Thymus (tissue), 14 donors: ENCODE data around the gene LPCAT3. TPM values are rescaled to one million over a fixed set of nuclear protein-coding genes. Genes with fewer than 3 reads are reported as not detected.

Experiments
- DNase-seq, 9 donors: peaks; one replicate each; pipeline ENCODE4 v3.0.0-alpha.2; 2013; ENCODE audit warnings: low spot score in 9 of 9, low read depth in 6 of 9, missing footprints in 1 of 9
- H3K27ac ChIP-seq, 2 donors: one replicate each; pipeline ENCODE4 v1.5.1; 2013; ENCODE audit warnings: control low read depth in 1 of 2, low read depth in 1 of 2, low read length in 1 of 2, mild to moderate bottlenecking in 1 of 2, moderate library complexity in 1 of 2
- H3K27me3 ChIP-seq, 2 donors: one replicate each; pipeline ENCODE4 v1.5.1; 2013; ENCODE audit warnings: low read length in 1 of 2; ENCODE audit not compliant: control insufficient read depth in 2 of 2, insufficient read depth in 1 of 2
- H3K36me3 ChIP-seq, 2 donors: one replicate each; pipeline ENCODE4 v1.5.1; 2013; ENCODE audit warnings: low read length in 1 of 2, mild to moderate bottlenecking in 1 of 2, moderate library complexity in 1 of 2; ENCODE audit not compliant: control insufficient read depth in 2 of 2, insufficient read depth in 2 of 2
- H3K4me1 ChIP-seq, 2 donors: one replicate each; pipeline ENCODE4 v1.5.1; 2013; ENCODE audit warnings: low read length in 2 of 2; ENCODE audit not compliant: control insufficient read depth in 2 of 2, insufficient read depth in 2 of 2
- H3K4me3 ChIP-seq, 2 donors: one replicate each; pipeline ENCODE4 v1.5.1; 2013; ENCODE audit warnings: low read length in 2 of 2, control low read depth in 1 of 2, mild to moderate bottlenecking in 1 of 2
- H3K9me3 ChIP-seq, 2 donors: one replicate each; pipeline ENCODE4 v1.5.1; 2013; ENCODE audit warnings: low read length in 1 of 2, mild to moderate bottlenecking in 1 of 2; ENCODE audit not compliant: control insufficient read depth in 2 of 2, insufficient read depth in 1 of 2
- WGBS: extraction: QIAGEN DNeasy Blood & Tissue Kit; methylation state at CpG from one replicate; pipeline ENCODE4 v1.1.7; 2013; 5-methylcytosine and 5-hydroxymethylcytosine counted together
- long read RNA-seq, 10 donors: transcript quantifications; one replicate each; lab custom pipeline, GENCODE V29; 2026
- polyA plus RNA-seq: library from polyadenylated mRNA; stranded (reverse); fragments of 200-250 nt; gene quantifications from one replicate; pipeline ENCODE4 v1.2.3, GENCODE V29; 2013
- total RNA-seq: library from RNA; stranded (reverse); fragments of 120-200 nt; gene quantifications from one replicate; pipeline ENCODE4 v1.2.4, GENCODE V29; 2013
- donor health status: healthy.

LPCAT3 gene
- total RNA-seq (16.1 TPM), polyA plus RNA-seq (28.2 TPM)
- long read RNA-seq, donor 1: 0 reads
- long read RNA-seq, donor 2: 0 reads
- long read RNA-seq, donor 3, transcript LPCAT3-201 (13 exons, 2,268 nt): major isoform, 9 of 9 reads
- long read RNA-seq, donor 3, partial matches to known transcripts: 0 of 9 reads
- long read RNA-seq, donor 3, other reads (novel, unspliced or antisense): 0 of 9 reads
- long read RNA-seq, donor 4: 0 reads
- long read RNA-seq, donor 5, transcript LPCAT3-201 (13 exons, 2,268 nt): major isoform, 12 of 112 reads
- long read RNA-seq, donor 5, partial matches to known transcripts: 46 of 112 reads
- long read RNA-seq, donor 5, other reads (novel, unspliced or antisense): 54 of 112 reads
- long read RNA-seq, donor 6, transcript LPCAT3-201 (13 exons, 2,268 nt): major isoform, 8 of 8 reads
- long read RNA-seq, donor 6, partial matches to known transcripts: 0 of 8 reads
- long read RNA-seq, donor 6, other reads (novel, unspliced or antisense): 0 of 8 reads
- long read RNA-seq, donor 7, partial matches to known transcripts: 0 of 1 reads
- long read RNA-seq, donor 7, other reads (novel, unspliced or antisense): 0 of 1 reads
- long read RNA-seq, donor 8, partial matches to known transcripts: 0 of 3 reads
- long read RNA-seq, donor 8, other reads (novel, unspliced or antisense): 0 of 3 reads
- long read RNA-seq, donor 9, transcript LPCAT3-201 (13 exons, 2,268 nt): major isoform, 5 of 5 reads
- long read RNA-seq, donor 9, partial matches to known transcripts: 0 of 5 reads
- long read RNA-seq, donor 9, other reads (novel, unspliced or antisense): 0 of 5 reads
- long read RNA-seq, donor 10, transcript LPCAT3-201 (13 exons, 2,268 nt): major isoform, 6 of 6 reads
- long read RNA-seq, donor 10, partial matches to known transcripts: 0 of 6 reads
- long read RNA-seq, donor 10, other reads (novel, unspliced or antisense): 0 of 6 reads

- Histone ChIP-seq H3K9me3 (no peaks in the 10 kb centered on the region), H3K27ac (peak within 1 kb of the TSS; percentile 98), H3K4me1 (peaks cover 0 to 11% of the 10 kb centered on the region in 2 donors), H3K36me3 (peaks cover 0 to 8% of the 10 kb centered on the region in 2 donors), H3K4me3 (peak within 1 kb of the TSS; percentile 88 to 91), H3K27me3 (no peaks in the 10 kb centered on the region)
- under 1% methylated on average over 77 of the region's 77 CpGs for WGBS
- peak; percentile 92 to 99 (median 96) for DNase-seq
Measured at GRCh38 chr12:7018350-7019042, at the start of gene LPCAT3. Gene LPCAT3, minus strand, starts transcription at chr12:7018476. Its CDS starts 52 bp downstream, at chr12:7018424.

GRCh38 chr12:7067096-7067495 lies 48.8 kb upstream of the LPCAT3 start:
- H3K27me3 ChIP-seq: no peaks in the 10 kb centered on the region
- no peak for DNase-seq
- no peaks in the 10 kb centered on the region for H3K36me3 ChIP-seq
- 92% methylated on average over 7 of the region's 7 CpGs for WGBS
- H3K27ac ChIP-seq: peak overlapping the region; percentile 14 to 22
- H3K4me3 ChIP-seq: no peak overlapping the region
- no peaks in the 10 kb centered on the region for H3K9me3 ChIP-seq
- peaks cover 0 to 7% of the 10 kb centered on the region in 2 donors for H3K4me1 ChIP-seq

- 95% methylated on average over 2 of the region's 2 CpGs for WGBS
Measured at GRCh38 chr12:7066596-7066995, 48.3 kb upstream of the LPCAT3 start.

GRCh38 chr12:7065073-7065623 lies 46.9 kb upstream of the LPCAT3 start:
- Histone ChIP-seq H3K4me1 (peaks cover 0 to 7% of the 10 kb centered on the region in 2 donors), H3K9me3 (no peaks in the 10 kb centered on the region), H3K4me3 (no peak overlapping the region), H3K36me3 (no peaks in the 10 kb centered on the region), H3K27me3 (no peaks in the 10 kb centered on the region), H3K27ac (no peak overlapping the region)
- DNase-seq: no peak
- WGBS: 98% methylated on average over 7 of the region's 7 CpGs

More at GRCh38 chr12:7066596-7066995, 48.3 kb upstream of the LPCAT3 start:
- no peaks in the 10 kb centered on the region for H3K27me3 ChIP-seq
- peaks cover 0 to 7% of the 10 kb centered on the region in 2 donors for H3K4me1 ChIP-seq
- H3K4me3 ChIP-seq: no peak overlapping the region
- no peaks in the 10 kb centered on the region for H3K36me3 ChIP-seq
- DNase-seq: no peak
- H3K27ac ChIP-seq: peak overlapping the region; percentile 36 to 66
- no peaks in the 10 kb centered on the region for H3K9me3 ChIP-seq

- no peak overlapping the region for H3K4me3 ChIP-seq
- H3K9me3 ChIP-seq: no peaks in the 10 kb centered on the region
- H3K36me3 ChIP-seq: no peaks in the 10 kb centered on the region
- no peaks in the 10 kb centered on the region for H3K27me3 ChIP-seq
- no peak overlapping the region for H3K27ac ChIP-seq
- peaks cover 0 to 9% of the 10 kb centered on the region in 2 donors for H3K4me1 ChIP-seq
- WGBS: 93% methylated on average over 3 of the region's 3 CpGs
- no peak for DNase-seq
Measured at GRCh38 chr12:7064516-7064915, 46.2 kb upstream of the LPCAT3 start.

GRCh38 chr12:7061596-7061995 lies 43.3 kb upstream of the LPCAT3 start:
- Histone ChIP-seq H3K4me1 (peaks cover 0 to 5% of the 10 kb centered on the region in 2 donors), H3K4me3 (no peak overlapping the region), H3K27ac (no peak overlapping the region), H3K36me3 (no peaks in the 10 kb centered on the region), H3K9me3 (no peaks in the 10 kb centered on the region), H3K27me3 (no peaks in the 10 kb centered on the region)
- DNase-seq: no peak
- WGBS: 97% methylated on average over 7 of the region's 7 CpGs

GRCh38 chr12:7061138-7061537 lies 42.9 kb upstream of the LPCAT3 start:
- H3K4me3 ChIP-seq: peak overlapping the region in 1 of 2 donors; percentile 11
- no peaks in the 10 kb centered on the region for H3K36me3 ChIP-seq
- no peak for DNase-seq
- H3K4me1 ChIP-seq: peaks cover 0 to 2% of the 10 kb centered on the region in 2 donors
- no peaks in the 10 kb centered on the region for H3K9me3 ChIP-seq
- peak overlapping the region; percentile 28 to 33 for H3K27ac ChIP-seq
- H3K27me3 ChIP-seq: no peaks in the 10 kb centered on the region
- WGBS: 91% methylated on average over 13 of the region's 13 CpGs

- peak within 1 kb of the TSS; percentile 66 to 68 for H3K27ac ChIP-seq
- no peaks in the 10 kb centered on the region for H3K9me3 ChIP-seq
- WGBS: 83% methylated on average over 10 of the region's 10 CpGs
- peak in 5 of 9 donors; percentile 1 to 32 (median 12) for DNase-seq
- H3K36me3 ChIP-seq: no peaks in the 10 kb centered on the region
- H3K4me1 ChIP-seq: peaks cover 0 to 2% of the 10 kb centered on the region in 2 donors
- H3K27me3 ChIP-seq: no peaks in the 10 kb centered on the region
- H3K4me3 ChIP-seq: peak within 1 kb of the TSS in 1 of 2 donors; percentile 11
Measured at GRCh38 chr12:7060353-7060954, 42.2 kb upstream of the LPCAT3 start, which contains the start of gene C1S. Gene C1S, plus strand, starts transcription at chr12:7060718. Its CDS starts 1,195 bp downstream, at chr12:7061913.
